Neural crest cell (in vitro differentiated cells): ENCODE measurements around the gene ZC3H8. TPM values are rescaled to one million over a fixed set of nuclear protein-coding genes. Genes with fewer than 3 reads are reported as not detected.

Experiments used
- DNase-seq: peaks from one replicate; pipeline ENCODE4 v3.0.0; 2021; ENCODE audit warnings: low read depth, mixed read lengths, low spot score
- H3K27ac Mint-ChIP-seq: one replicate; pipeline ENCODE4 v1.8.0; 2021; ENCODE audit warnings: mild to moderate bottlenecking, mixed read lengths; ENCODE audit not compliant: unreplicated experiment
- H3K27me3 Mint-ChIP-seq: 2 replicates; pipeline ENCODE4 v1.8.0; 2021; ENCODE audit warnings: low read depth, mild to moderate bottlenecking, mixed read lengths
- H3K36me3 Mint-ChIP-seq: 2 replicates; pipeline ENCODE4 v1.8.0; 2021; ENCODE audit warnings: low read depth, mild to moderate bottlenecking, mixed read lengths
- H3K4me1 Mint-ChIP-seq: 2 replicates; pipeline ENCODE4 v1.8.0; 2021; ENCODE audit warnings: mixed read lengths
- H3K4me3 Mint-ChIP-seq: one replicate; pipeline ENCODE4 v1.8.0; 2021; ENCODE audit warnings: mild to moderate bottlenecking, mixed read lengths
- H3K9me3 Mint-ChIP-seq: 2 replicates; pipeline ENCODE4 v1.8.0; 2021; ENCODE audit warnings: mixed read lengths
- total RNA-seq: library from RNA; stranded (reverse); gene quantifications from 2 replicates; pipeline ENCODE4 v1.2.1, GENCODE V29; 2021
- TF ChIP-seq, protein P1 (sequence below): fragments of 200-600 bp; sonication (generic); conservative IDR thresholded peaks from 2 replicates; pipeline ENCODE4 v1.5.0; 2021; ENCODE audit warnings: antibody characterized with exemption, mild to moderate bottlenecking

Gene ZC3H8
- total RNA-seq, 1 donor from 2014 or later = 19.4 TPM

DNA sequence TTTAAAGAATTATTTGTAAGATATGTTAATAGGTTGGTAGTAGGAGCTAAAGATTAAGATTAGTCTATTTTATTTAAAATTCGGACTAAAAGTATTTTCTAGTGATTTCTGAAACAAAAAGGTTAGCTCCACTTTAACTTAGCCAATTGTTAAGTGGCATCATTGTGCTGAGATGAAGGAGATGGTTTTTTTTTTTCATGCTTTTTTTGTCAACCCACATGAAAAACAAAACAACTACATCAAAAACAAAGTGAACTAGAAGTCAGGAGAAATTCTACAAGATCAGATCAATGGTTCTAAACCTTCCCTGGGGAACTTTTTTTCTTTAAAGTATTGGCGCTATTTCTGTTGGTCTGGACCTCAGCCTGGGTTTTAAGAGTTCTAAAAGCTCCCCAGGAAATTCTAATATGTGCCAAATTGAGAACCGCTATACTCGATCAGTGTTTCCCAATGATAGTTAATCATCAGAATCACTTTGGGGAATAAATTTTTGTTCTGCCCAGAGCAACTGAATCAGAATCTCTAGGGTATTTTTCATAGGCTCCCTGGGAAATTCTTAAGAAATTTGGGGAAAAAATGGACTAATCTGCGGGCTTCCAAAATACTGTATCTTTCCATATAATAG is 22.9 kb upstream of the ZC3H8 start:
- TF ChIP-seq, protein P1, sequence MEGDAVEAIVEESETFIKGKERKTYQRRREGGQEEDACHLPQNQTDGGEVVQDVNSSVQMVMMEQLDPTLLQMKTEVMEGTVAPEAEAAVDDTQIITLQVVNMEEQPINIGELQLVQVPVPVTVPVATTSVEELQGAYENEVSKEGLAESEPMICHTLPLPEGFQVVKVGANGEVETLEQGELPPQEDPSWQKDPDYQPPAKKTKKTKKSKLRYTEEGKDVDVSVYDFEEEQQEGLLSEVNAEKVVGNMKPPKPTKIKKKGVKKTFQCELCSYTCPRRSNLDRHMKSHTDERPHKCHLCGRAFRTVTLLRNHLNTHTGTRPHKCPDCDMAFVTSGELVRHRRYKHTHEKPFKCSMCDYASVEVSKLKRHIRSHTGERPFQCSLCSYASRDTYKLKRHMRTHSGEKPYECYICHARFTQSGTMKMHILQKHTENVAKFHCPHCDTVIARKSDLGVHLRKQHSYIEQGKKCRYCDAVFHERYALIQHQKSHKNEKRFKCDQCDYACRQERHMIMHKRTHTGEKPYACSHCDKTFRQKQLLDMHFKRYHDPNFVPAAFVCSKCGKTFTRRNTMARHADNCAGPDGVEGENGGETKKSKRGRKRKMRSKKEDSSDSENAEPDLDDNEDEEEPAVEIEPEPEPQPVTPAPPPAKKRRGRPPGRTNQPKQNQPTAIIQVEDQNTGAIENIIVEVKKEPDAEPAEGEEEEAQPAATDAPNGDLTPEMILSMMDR = no peak
- H3K4me1 Mint-ChIP-seq = peaks cover 15% of the 10 kb centered on the region
- no peaks in the 10 kb centered on the region for H3K27me3 Mint-ChIP-seq
- no peak for DNase-seq
- peak overlapping the region; percentile 64 for H3K4me3 Mint-ChIP-seq
- no peaks in the 10 kb centered on the region for H3K36me3 Mint-ChIP-seq
- H3K27ac Mint-ChIP-seq = no peak overlapping the region
- H3K9me3 Mint-ChIP-seq = no peaks in the 10 kb centered on the region

GRCh38 chr2:112276954-112277353 is 22.1 kb upstream of the ZC3H8 start:
- no peaks in the 10 kb centered on the region for H3K27me3 Mint-ChIP-seq
- H3K4me3 Mint-ChIP-seq = peak overlapping the region; percentile 98
- no peak for DNase-seq
- H3K36me3 Mint-ChIP-seq = no peaks in the 10 kb centered on the region
- H3K4me1 Mint-ChIP-seq = peaks cover 17% of the 10 kb centered on the region
- TF ChIP-seq, protein P1 = no peak
- no peak overlapping the region for H3K27ac Mint-ChIP-seq
- no peaks in the 10 kb centered on the region for H3K9me3 Mint-ChIP-seq

DNA sequence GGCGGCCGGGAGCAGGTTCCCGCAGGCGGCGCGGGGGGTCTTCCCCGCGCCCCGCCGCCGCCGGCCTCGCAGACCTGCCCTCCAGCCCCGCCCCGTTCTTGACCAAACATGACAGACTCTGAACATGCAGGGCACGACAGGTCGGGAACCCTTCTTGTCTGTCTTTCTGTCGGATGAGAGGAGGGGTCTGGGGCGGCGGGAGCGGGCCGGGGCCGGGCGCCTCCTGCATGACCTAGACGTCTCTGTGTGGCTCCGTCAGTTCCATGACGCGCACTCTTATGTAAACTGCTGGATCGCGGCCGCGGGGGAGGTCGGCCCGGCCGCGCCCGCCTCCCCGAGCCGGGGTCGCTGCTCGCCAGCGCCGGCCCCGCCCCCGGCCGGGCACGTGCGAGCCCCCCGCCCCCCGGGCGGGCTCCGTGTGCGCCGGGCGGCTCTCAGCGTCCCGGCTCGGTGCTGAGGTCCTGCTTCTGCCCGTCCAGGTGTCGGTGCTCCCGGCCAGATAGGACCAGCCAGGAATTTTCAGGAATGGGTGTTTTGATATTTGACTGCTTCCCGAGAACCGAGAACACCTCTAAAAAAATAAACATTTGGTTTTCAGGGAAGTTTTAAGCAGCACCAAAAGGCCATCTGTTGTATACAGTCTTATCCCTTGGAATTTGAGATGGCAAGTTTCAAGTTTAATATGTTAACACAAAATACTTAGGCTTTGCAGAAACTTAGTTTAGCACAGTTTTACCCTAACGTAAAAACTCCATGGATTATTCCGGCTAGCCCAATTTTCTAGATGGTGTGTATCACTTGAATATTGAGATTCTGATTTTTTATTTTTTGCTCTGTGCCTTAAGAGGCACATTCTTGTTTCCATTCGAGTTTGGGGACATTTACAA is 21.3 kb upstream of the ZC3H8 start:
- TF ChIP-seq, protein P1 = no peak
- peak overlapping the region; percentile 98 for H3K4me3 Mint-ChIP-seq
- peaks cover 17% of the 10 kb centered on the region for H3K4me1 Mint-ChIP-seq
- no peaks in the 10 kb centered on the region for H3K36me3 Mint-ChIP-seq
- H3K27me3 Mint-ChIP-seq = no peaks in the 10 kb centered on the region
- peak; percentile 69 for DNase-seq
- H3K9me3 Mint-ChIP-seq = no peaks in the 10 kb centered on the region
- H3K27ac Mint-ChIP-seq = peak overlapping the region; percentile 99

DNA sequence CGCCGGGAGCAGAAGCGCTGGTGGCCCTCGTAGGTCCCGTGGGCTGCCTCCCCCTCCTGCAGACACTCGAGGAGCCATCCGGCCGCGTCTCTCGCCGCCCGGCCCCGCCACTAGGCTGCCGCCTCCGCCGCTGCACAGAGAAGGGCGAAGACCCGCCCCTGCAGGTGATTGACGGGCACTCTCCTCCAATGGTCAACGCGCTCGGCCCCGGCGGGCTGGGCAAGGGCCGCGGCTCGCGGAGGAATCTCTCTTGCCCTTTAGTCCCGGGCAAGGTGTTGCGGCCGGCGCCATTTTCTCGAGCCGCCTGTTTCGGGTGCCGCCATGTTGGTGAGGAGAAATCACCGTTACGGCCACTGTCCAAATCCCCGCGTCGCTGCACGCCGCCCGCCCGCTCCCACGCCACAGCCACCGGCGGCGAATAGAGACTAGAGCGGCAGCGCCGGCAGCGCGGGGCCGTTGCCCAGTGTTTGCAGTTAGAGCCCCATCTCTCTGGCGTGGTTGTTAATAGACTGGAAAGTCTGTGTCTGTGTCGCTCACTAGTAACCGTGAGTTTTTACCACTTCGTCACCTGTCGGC is 20.6 kb upstream of the ZC3H8 start, which contains the start of gene ZC3H6:
TSS of gene ZC3H6 (plus strand) at position 287 of the 576 bp plus-strand sequence. CDS start 398 bp downstream, outside the sequence.
- H3K27ac Mint-ChIP-seq = peak within 1 kb of the TSS; percentile 99
- no peaks in the 10 kb centered on the region for H3K27me3 Mint-ChIP-seq
- DNase-seq = peak; percentile 100
- peaks cover 17% of the 10 kb centered on the region for H3K4me1 Mint-ChIP-seq
- no peaks in the 10 kb centered on the region for H3K36me3 Mint-ChIP-seq
- H3K9me3 Mint-ChIP-seq = no peaks in the 10 kb centered on the region
- TF ChIP-seq, protein P1 = peak; percentile 26
- peak within 1 kb of the TSS; percentile 98 for H3K4me3 Mint-ChIP-seq

GRCh38 chr2:112273349-112273748 is 18.5 kb upstream of the ZC3H8 start:
- H3K9me3 Mint-ChIP-seq = peaks cover 3% of the 10 kb centered on the region
- H3K36me3 Mint-ChIP-seq = no peaks in the 10 kb centered on the region
- TF ChIP-seq, protein P1 = no peak
- no peak overlapping the region for H3K27ac Mint-ChIP-seq
- H3K4me3 Mint-ChIP-seq = peak overlapping the region; percentile 67
- H3K4me1 Mint-ChIP-seq = peaks cover 17% of the 10 kb centered on the region
- DNase-seq = no peak
- no peaks in the 10 kb centered on the region for H3K27me3 Mint-ChIP-seq
